Transverse colon (tissue), 4 donors: ENCODE measurements around the gene SELENOV. TPM values are rescaled to one million over a fixed set of nuclear protein-coding genes. Genes with fewer than 3 reads are reported as not detected.

Source experiments
- DNase-seq: peaks from one replicate; pipeline ENCODE4 v3.0.0-alpha.2; 2019
- H3K27ac ChIP-seq, 4 donors: fragments of 200-600 bp; sonication (generic); 2 replicates each; pipeline ENCODE4 v1.5.1; 2016 to 2018; ENCODE audit warnings: inconsistent platforms in 4 of 4
- H3K27me3 ChIP-seq: fragments of 200-600 bp; sonication (generic); 2 replicates; pipeline ENCODE4 v1.5.1; 2017; ENCODE audit warnings: inconsistent platforms
- H3K36me3 ChIP-seq, 4 donors: fragments of 200-600 bp; sonication (generic); 2 replicates each; pipeline ENCODE4 v1.5.1; 2017 to 2019; ENCODE audit warnings: inconsistent platforms in 4 of 4
- H3K4me1 ChIP-seq, 4 donors: fragments of 200-600 bp; sonication (generic); 2 replicates each; pipeline ENCODE4 v1.5.1; 2017 to 2020; ENCODE audit warnings: inconsistent platforms in 4 of 4
- H3K4me3 ChIP-seq, 4 donors: fragments of 200-600 bp; sonication (generic); 1 replicate in 1 of 4; 2 replicates in 3 of 4; pipeline versions ENCODE4 v1.5.1 to v1.6.1; 2017 to 2019; ENCODE audit warnings: inconsistent platforms in 4 of 4
- H3K9me3 ChIP-seq, 2 donors: fragments of 200-600 bp; sonication (generic); 2 replicates each; pipeline ENCODE4 v1.5.1; 2017 to 2019; ENCODE audit warnings: inconsistent platforms in 2 of 2
- EP300 ChIP-seq: sonication (generic); formaldehyde crosslinking; IDR thresholded peaks from one replicate; pipeline ENCODE4 v1.6.1; 2017; ENCODE audit warnings: antibody characterized with exemption, low read depth
- POLR2A ChIP-seq: fragments of 450-650 bp; IDR thresholded peaks from one replicate; pipeline ENCODE4 v1.6.1; 2016; ENCODE audit warnings: antibody characterized with exemption, mild to moderate bottlenecking, moderate library complexity
- POLR2AphosphoS5 ChIP-seq, 3 donors: sonication (generic); formaldehyde crosslinking; IDR thresholded peaks; one replicate each; pipeline ENCODE4 v1.6.1; 2016; ENCODE audit warnings: antibody characterized with exemption in 3 of 3
- WGBS, 2 donors: methylation state at CpG; one replicate each; pipeline ENCODE4 v1.1.5; 2018; ENCODE audit warnings: low coverage in 1 of 2; 5-methylcytosine and 5-hydroxymethylcytosine counted together
- in situ Hi-C, 4 donors: fragments of 200-750 bp; cut with MboI; loops; one replicate each; pipeline versions ENCODE4 v1.15.0 to v1.15.1; 2017; ENCODE audit warnings: low sequenced_read_pairs in 3 of 4, low pct_ligation_motif_present in 1 of 4, low pct_unique_long_range_greater_than_20kb in 1 of 4
- intact Hi-C: fragments of 100-400 bp; cut with DNase I; formaldehyde crosslinking; loops from one replicate; pipeline ENCODE4 v1.15.1; 2023; ENCODE audit warnings: low total_unique reads
- total RNA-seq, 4 donors: library from RNA; depleted of rRNA; stranded (reverse); fragments of >200 nt; gene quantifications; one replicate each; pipeline ENCODE4 v1.1.0, GENCODE V29; 2016
- TF ChIP-seq, protein P1 (sequence below), 5 experiments: fragments of 200-600 bp in 3 of 5; fragments of 450-650 bp in 2 of 5; sonication (generic) in 3 of 5; IDR thresholded peaks; 1 replicate in 2 of 5; 2 replicates in 3 of 5; pipeline ENCODE4 v1.5.1; 2016 to 2017; ENCODE audit warnings: antibody characterized with exemption in 5 of 5, inconsistent platforms in 3 of 5, mild to moderate bottlenecking in 2 of 5, moderate library complexity in 1 of 5

Gene SELENOV
- total RNA-seq, 4 donors from 2014 or later = not detected

- intact Hi-C loops = no loop called here
- Histone ChIP-seq H3K9me3 (no peaks in the 10 kb centered on the region), H3K36me3 (no peaks in the 10 kb centered on the region), H3K4me1 (no peaks in the 10 kb centered on the region), H3K4me3 (no peak overlapping the region), H3K27me3 (peaks cover 6% of the 10 kb centered on the region), H3K27ac (no peak overlapping the region)
- in situ Hi-C loops = no loop called here
- no peak for TF ChIP-seq POLR2A
- no peak for TF ChIP-seq EP300
- TF ChIP-seq, protein P1, sequence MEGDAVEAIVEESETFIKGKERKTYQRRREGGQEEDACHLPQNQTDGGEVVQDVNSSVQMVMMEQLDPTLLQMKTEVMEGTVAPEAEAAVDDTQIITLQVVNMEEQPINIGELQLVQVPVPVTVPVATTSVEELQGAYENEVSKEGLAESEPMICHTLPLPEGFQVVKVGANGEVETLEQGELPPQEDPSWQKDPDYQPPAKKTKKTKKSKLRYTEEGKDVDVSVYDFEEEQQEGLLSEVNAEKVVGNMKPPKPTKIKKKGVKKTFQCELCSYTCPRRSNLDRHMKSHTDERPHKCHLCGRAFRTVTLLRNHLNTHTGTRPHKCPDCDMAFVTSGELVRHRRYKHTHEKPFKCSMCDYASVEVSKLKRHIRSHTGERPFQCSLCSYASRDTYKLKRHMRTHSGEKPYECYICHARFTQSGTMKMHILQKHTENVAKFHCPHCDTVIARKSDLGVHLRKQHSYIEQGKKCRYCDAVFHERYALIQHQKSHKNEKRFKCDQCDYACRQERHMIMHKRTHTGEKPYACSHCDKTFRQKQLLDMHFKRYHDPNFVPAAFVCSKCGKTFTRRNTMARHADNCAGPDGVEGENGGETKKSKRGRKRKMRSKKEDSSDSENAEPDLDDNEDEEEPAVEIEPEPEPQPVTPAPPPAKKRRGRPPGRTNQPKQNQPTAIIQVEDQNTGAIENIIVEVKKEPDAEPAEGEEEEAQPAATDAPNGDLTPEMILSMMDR (IDR thresholded peaks at IDR 0.05) = no peak
- TF ChIP-seq POLR2AphosphoS5 (IDR thresholded peaks at IDR 0.05) = no peak
- DNase-seq = no peak
- 31 to 66% methylated on average over 2 to 3 of the region's 3 CpGs for WGBS, 2 donors
Observed at GRCh38 chr19:39568604-39569003, 53.7 kb downstream of the SELENOV start.

Other genes starting within 250 kb of the SELENOV start
- gene IFNL2, start 246.7 kb upstream of the SELENOV start, total RNA-seq = not detected
- not detected for gene IFNL1, start 218.7 kb upstream of the SELENOV start, total RNA-seq
- under 1 TPM in 2 of 4 donors, not detected in 2; 0.14 to 0.64 TPM for gene LRFN1, start 194.3 kb upstream of the SELENOV start, total RNA-seq
- 10 to 100 TPM in 2 of 4 donors, 1 to 10 TPM in 1, not detected in 1; 7.6 to 18.7 (median 17.6) TPM for gene GMFG, start 179.1 kb upstream of the SELENOV start, total RNA-seq
- gene SAMD4B, start 172.7 kb upstream of the SELENOV start, total RNA-seq = 100 to 1,000 TPM in 1 of 4 donors, 10 to 100 TPM in 3; 60.7 to 102 (median 77.1) TPM
- 10 to 100 TPM; 37.8 to 71.2 (median 43.0) TPM for gene PAF1, start 124.0 kb upstream of the SELENOV start, total RNA-seq
- gene MED29, start 123.8 kb upstream of the SELENOV start, total RNA-seq = 10 to 100 TPM; 22.8 to 37.4 (median 27.8) TPM
- gene ZFP36, start 108.3 kb upstream of the SELENOV start, total RNA-seq = 100 to 1,000 TPM; 280 to 924 (median 309) TPM
- 10 to 100 TPM in 2 of 4 donors, 1 to 10 TPM in 2; 6.1 to 27.7 (median 11.9) TPM for gene PLEKHG2, start 102.5 kb upstream of the SELENOV start, total RNA-seq
- gene RPS16, start 79.2 kb upstream of the SELENOV start, total RNA-seq = 1,000 to 10,000 TPM in 3 of 4 donors, 100 to 1,000 TPM in 1; 718 to 1,665 (median 1,335) TPM
- 100 to 1,000 TPM in 3 of 4 donors, 10 to 100 TPM in 1; 97.1 to 161 (median 125) TPM for gene SUPT5H, start 69.6 kb upstream of the SELENOV start, total RNA-seq
- gene TIMM50, start 34.3 kb upstream of the SELENOV start, total RNA-seq = 10 to 100 TPM; 21.7 to 54.0 (median 33.5) TPM
- not detected for gene DLL3, start 16.2 kb upstream of the SELENOV start, total RNA-seq
- 1 to 10 TPM in 3 of 4 donors, under 1 TPM in 1; 1.00 to 1.5 (median 1.3) TPM for gene EID2B, start 17.7 kb downstream of the SELENOV start, total RNA-seq
- gene EID2, start 25.0 kb downstream of the SELENOV start, total RNA-seq = 1 to 10 TPM; 7.5 to 10.0 (median 8.1) TPM
- gene LGALS13, start 87.4 kb downstream of the SELENOV start, total RNA-seq = not detected
- not detected for gene LGALS16, start 140.8 kb downstream of the SELENOV start, total RNA-seq
- gene LGALS14, start 189.3 kb downstream of the SELENOV start, total RNA-seq = not detected
- gene CLC, start 222.9 kb downstream of the SELENOV start, total RNA-seq = not detected